Activated CD4-positive, CD25-positive, alpha-beta regulatory T cell treated with anti-CD3 and anti-CD28 coated beads, Interleukin-2, amount 50 U/mL, for 24 hours (primary cell): ENCODE results near the gene RHOBTB1.

Experiments
- ATAC-seq, 2 donors: fragments of 150-1000 bp; cut with Tn5 transposase; one replicate each; pipeline ENCODE4 v1.10.0; 2021; ENCODE audit warnings: mild to moderate bottlenecking in 1 of 2, moderate library complexity in 1 of 2

Gene RHOBTB1

GRCh38 chr10:60964257-60965235, 20.6 kb upstream of the RHOBTB1 start:
- ATAC-seq: no peak

GRCh38 chr10:60963441-60964256, 19.7 kb upstream of the RHOBTB1 start:
- ATAC-seq: no peak

DNA sequence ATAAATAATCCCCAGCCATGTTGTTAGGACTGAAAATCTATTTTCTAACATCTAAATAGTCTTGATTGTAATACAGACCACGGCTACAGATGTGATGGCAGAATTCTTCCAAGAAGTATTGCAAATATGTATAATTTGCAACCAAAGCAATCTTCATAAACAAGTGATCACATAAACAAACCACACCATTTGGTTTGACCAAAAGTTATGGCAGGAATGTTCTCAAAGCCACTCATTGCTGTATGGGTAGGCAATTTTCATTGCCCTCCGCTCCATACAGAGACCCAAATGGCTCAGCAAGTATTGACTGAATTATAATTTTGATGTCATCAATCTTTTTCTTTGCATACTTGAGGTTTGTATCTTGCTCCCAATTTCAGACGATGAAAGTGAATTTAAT, 19.0 kb upstream of the RHOBTB1 start:
- ATAC-seq: no peak

GRCh38 chr10:60960913-60961312, 16.9 kb upstream of the RHOBTB1 start:
- ATAC-seq: peak in 1 of 2 donors; percentile 17

- no peak for ATAC-seq
These were observed 16.0 kb upstream of the RHOBTB1 start for GRCh38 chr10:60960031-60960430.

DNA sequence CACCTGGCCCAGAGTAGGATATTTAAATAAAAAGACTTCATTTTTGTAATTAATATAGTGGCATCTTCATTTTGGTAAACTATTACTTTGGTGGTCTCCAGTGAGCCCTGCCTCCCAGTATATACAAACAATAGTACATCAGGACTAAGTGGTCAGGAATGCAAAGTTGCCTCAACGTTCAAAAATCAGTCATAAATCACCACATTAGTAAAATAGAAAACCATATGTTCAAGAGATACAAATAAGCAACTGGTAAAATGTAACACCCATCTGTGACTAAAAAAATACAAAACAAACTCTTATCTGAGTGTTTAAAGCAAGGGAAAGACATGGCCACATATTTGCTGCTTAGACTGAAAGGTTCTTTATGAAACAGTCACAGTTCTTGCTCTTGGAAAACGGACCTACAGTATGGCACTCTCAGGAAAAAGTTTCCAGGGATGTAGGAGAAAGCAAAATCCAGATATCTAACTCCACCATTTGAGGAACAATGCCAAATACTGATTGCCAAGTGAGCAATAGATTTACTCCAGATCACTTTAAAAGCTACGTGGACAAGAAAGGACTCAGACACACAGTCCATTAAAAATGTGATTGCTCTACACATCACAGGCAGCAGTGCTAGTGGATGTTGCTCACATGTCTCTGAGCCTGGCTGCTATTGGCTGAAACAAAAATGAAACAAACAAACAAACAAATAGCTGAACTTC, 15.1 kb upstream of the RHOBTB1 start:
- ATAC-seq: no peak

DNA sequence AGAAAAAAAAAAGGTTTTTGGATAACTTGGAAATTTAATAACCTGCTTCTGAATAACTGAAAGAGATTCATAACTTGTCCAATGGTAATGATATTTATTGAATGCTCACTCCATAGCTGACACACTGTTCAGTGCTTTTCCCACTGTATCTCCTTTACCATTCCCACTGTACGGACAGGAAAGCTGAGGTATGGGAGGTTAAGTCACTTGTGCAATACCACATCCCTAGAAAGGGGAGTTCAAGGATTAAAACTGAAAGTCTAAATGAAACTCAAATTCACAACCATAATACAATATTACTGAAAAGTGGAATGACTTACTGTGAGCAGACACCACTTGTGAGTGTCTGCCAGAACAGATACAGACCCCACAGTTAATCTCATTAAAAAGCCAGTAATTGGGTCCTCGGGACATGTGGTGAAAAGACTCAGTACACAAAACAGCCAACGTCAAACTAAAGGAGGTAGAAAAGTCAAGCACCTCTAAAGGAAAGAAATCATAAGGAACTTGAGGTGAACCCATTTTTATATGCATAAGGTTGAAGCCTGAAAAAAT, 13.8 kb upstream of the RHOBTB1 start:
- ATAC-seq: no peak

DNA sequence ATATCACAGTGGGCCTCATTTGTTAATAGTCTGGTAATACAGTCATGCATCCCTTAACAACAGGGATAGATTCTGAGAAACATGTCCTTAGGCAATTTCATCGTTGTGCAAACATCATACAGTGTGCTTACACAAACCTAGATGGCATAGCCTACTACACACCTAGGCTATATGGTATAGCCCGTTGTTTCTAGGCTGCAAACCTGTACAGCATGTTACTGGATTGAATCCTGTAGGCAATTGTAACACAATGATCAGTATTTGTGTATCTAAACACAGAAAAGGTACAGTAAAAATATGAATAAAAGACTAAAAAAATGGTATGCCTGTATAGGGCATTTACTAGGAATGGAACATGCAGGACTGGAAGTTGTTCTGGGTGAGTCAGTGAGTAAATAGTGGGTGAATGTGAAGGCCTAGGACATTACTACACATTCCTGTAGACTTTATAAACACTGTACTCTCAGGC, 12.0 kb upstream of the RHOBTB1 start:
- ATAC-seq: no peak

DNA sequence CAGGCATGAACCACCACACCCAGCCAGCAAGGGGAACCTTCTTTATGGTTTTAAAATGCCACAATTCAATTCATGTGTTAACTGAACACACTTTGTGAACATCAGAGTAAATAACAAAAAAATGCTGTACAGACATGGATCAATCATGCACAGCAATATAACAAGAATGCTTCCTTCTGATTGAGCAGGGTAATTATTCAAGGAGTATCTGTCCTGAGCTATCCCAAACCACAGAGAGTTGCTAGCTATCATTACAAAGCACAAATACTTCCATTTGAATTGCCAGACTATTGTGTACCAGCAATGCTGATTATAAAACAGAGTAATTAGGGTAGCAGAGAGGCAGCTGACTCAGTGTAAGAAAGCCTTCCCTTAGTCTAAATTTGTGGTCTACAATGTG, 11.3 kb upstream of the RHOBTB1 start:
- ATAC-seq: no peak

GRCh38 chr10:60954035-60954434, 10.1 kb upstream of the RHOBTB1 start:
- no peak for ATAC-seq

GRCh38 chr10:60953420-60953819, 9.4 kb upstream of the RHOBTB1 start:
- ATAC-seq: no peak

GRCh38 chr10:60952846-60953220, 8.8 kb upstream of the RHOBTB1 start:
- no peak for ATAC-seq

DNA sequence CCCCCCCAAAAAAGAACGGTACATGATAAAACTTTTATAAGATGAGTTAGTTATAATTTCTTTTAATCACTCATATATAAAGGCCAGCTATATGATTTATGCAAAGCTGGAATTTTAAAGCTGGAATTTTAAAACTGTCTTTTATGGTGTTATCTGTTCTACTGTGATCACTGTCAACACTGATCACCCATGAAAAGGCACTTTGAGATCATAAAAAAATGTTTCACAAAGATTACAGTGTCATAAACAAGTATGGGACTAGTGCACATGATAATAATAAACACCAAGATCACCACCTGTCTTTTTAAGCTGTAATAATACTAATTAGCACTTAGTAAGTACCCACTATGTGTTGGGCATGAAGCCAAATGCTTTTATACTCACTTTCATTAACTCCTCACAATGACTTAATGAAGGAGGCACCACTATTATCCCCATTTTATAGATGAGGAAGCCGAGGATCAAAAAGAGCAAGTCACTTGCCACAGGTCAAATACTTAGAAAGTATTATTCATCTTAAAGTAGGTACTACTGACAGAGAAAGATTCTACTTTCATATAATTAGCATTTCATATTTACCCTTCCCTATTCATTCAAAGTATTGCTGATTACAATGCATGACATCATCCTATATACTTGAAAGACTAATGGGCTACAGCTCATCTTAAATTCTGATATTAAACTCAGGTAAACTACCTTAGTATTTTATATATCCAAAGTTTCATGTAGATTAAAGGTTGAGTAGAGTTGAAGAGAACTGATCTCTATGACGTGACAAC, 8.3 kb upstream of the RHOBTB1 start:
- ATAC-seq: no peak

GRCh38 chr10:60951272-60951724, 7.3 kb upstream of the RHOBTB1 start:
- ATAC-seq: no peak

DNA sequence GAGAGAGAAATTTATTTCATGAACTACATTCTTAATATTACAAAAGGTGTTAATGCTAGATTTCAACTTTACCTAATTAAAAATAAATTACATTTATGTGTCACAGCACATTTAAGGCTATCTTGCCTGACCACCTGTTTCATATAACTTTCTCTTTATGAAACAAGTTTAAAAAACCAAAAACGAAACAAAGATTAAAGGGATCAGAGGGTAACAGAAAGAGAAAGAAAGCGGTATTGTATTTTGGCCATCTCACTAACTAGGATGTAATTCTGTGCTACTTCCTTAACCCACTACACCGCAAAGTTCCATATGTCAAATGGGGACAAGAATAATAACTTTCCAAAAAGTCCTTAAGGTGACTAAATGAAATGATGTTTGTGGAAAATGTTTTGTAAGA, 6.3 kb upstream of the RHOBTB1 start:
- ATAC-seq: peak in 1 of 2 donors; percentile 9

- no peak for ATAC-seq
These were observed 4.9 kb upstream of the RHOBTB1 start for GRCh38 chr10:60948851-60949250.

DNA sequence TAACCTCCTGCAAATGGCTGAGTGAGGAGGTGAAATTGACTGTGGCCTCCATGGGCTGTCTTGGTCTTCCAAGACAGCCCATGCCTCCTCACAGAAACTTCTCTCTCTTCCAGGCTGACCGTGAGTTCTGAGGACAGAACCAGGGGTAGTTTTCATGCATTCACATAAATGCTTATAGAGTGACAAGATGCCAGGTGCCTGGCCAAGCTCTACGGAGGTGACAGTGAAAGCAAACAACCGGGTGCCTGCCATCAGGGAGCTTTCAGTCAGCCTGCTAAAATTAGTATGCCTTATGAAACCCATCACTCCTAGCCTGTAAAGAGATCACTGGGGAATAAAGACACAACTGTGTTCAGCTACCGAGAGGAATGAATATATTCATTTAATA, 919 bp upstream of the RHOBTB1 start:
- ATAC-seq: no peak

GRCh38 chr10:60943316-60944057, 498 bp downstream of the RHOBTB1 start:
- ATAC-seq: peak; percentile 10 to 24

DNA sequence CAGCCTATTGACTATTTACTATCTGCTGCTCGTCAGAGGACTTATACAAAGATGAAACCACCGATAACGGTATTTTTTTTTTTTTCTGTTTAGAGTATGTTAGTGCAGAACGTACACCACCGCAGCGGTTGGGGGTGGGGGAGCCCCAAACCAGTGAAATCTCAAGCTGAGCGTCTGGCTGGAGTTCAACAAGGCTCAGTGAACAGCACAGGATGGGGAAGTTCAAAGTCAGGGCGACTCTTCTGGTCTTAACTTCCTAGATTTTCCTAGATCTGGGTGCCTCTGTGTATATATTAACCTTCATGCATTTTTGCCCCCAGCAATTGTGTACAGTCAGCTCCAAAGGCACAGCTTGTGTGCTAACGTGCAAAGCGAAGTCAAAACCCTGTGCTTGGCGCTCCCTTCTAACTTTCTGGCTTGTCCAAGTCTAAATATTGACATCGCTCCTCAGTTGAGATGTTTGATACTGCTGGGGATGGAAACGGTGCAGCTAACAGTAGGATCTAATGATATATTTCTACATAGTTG, 1.1 kb downstream of the RHOBTB1 start:
- ATAC-seq: peak; percentile 22 to 26

GRCh38 chr10:60942134-60942787, 1.7 kb downstream of the RHOBTB1 start:
- no peak for ATAC-seq
